Liver (tissue), 3 donors: ENCODE results near the gene TIMM23B.
"Not testable (repeated sequence)": the region's sequence is repeated elsewhere in the genome, so short reads cannot be mapped to it uniquely, and the experiment has no call there.

Source experiments
- CTCF ChIP-seq: fragments of 150-350 bp; IDR thresholded peaks from 2 replicates; pipeline ENCODE4 v1.5.1; 2017; ENCODE audit warnings: improper control_type of control experiment, low read depth, low read length; ENCODE audit not compliant: missing input control
- GABPA ChIP-seq, 2 donors: IDR thresholded peaks in 1 of 2; conservative IDR thresholded peaks in 1 of 2; 2 replicates each; pipeline ENCODE4 v1.6.1; 2016; ENCODE audit warnings: antibody characterized with exemption in 2 of 2, mild to moderate bottlenecking in 1 of 2, moderate library complexity in 1 of 2
- RAD21 ChIP-seq, 2 donors: IDR thresholded peaks; 2 replicates each; pipeline ENCODE4 v1.6.1; 2016; ENCODE audit warnings: antibody characterized with exemption in 2 of 2, mild to moderate bottlenecking in 2 of 2
- REST ChIP-seq: IDR thresholded peaks from 2 replicates; pipeline ENCODE4 v1.6.1; 2016; ENCODE audit warnings: antibody characterized with exemption, mild to moderate bottlenecking
- donor health status: healthy.
- donor health status: healthy.

- TF ChIP-seq CTCF; GABPA (IDR thresholded peaks at IDR 0.05 in 1 of 2, conservative IDR thresholded peaks at IDR 0.05 in 1 of 2); REST; RAD21 (IDR thresholded peaks at IDR 0.05): not testable (repeated sequence)
Observed at GRCh38 chr10:49943607-49944006, 1.8 kb downstream of the TIMM23B start.
